Fibroblast of lung (primary cell): ENCODE results near the gene BBLN. TPM values are rescaled to one million over a fixed set of nuclear protein-coding genes. Genes with fewer than 3 reads are reported as not detected.

ENCODE experiments used
- DNase-seq, 2 donors: peaks; one replicate each; pipeline versions ENCODE4 v3.0.0 to v3.0.0-alpha.2; 2010; ENCODE audit warnings: low read depth in 2 of 2
- H2AFZ ChIP-seq: 2 replicates; pipeline ENCODE4 v1.5.1; 2012; ENCODE audit warnings: low read length, control low read depth, inconsistent platforms
- H3K27ac ChIP-seq: 2 replicates; pipeline ENCODE4 v1.5.1; 2011; ENCODE audit warnings: low read length, control low read depth; ENCODE audit not compliant: insufficient read depth
- H3K27me3 ChIP-seq: 2 replicates; pipeline ENCODE4 v1.5.1; 2011; ENCODE audit warnings: mild to moderate bottlenecking, low read length; ENCODE audit not compliant: control insufficient read depth, insufficient read depth
- H3K36me3 ChIP-seq: 2 replicates; pipeline ENCODE4 v1.5.1; 2011; ENCODE audit warnings: low read length; ENCODE audit not compliant: control insufficient read depth, insufficient read depth
- H3K4me1 ChIP-seq: 2 replicates; pipeline ENCODE4 v1.5.1; 2011; ENCODE audit warnings: low read length; ENCODE audit not compliant: control insufficient read depth, insufficient read depth; ENCODE audit errors: extremely low read depth
- H3K4me2 ChIP-seq: 2 replicates; pipeline ENCODE4 v1.5.1; 2011; ENCODE audit warnings: low read length, control low read depth; ENCODE audit not compliant: insufficient read depth; ENCODE audit errors: extremely low read depth
- H3K4me3 ChIP-seq, 4 experiments: fragments of 200-600 bp in 1 of 4; sonication (generic) in 1 of 4; replicated peaks in 1 of 4; 2 replicates each; pipeline ENCODE4 v1.5.1; 2011 to 2016; ENCODE audit warnings: low read length in 4 of 4, low read depth in 3 of 4, mild to moderate bottlenecking in 3 of 4, control low read depth in 2 of 4, inconsistent platforms in 1 of 4, mixed read lengths in 1 of 4; ENCODE audit not compliant: insufficient read depth in 1 of 4; ENCODE audit errors: control extremely low read depth in 1 of 4
- H3K79me2 ChIP-seq: 2 replicates; pipeline ENCODE4 v1.5.1; 2012; ENCODE audit warnings: mild to moderate bottlenecking, low read length, inconsistent platforms; ENCODE audit not compliant: control insufficient read depth, insufficient read depth
- H3K9ac ChIP-seq: 2 replicates; pipeline ENCODE4 v1.5.1; 2011; ENCODE audit warnings: mild to moderate bottlenecking, low read length, control low read depth; ENCODE audit not compliant: insufficient read depth
- H3K9me3 ChIP-seq: 2 replicates; pipeline ENCODE4 v1.5.1; 2012; ENCODE audit warnings: low read depth, low read length; ENCODE audit not compliant: control insufficient read depth, insufficient read depth
- H4K20me1 ChIP-seq: 2 replicates; pipeline ENCODE4 v1.5.1; 2011; ENCODE audit warnings: low read length; ENCODE audit not compliant: control insufficient read depth, insufficient read depth; ENCODE audit errors: extremely low read depth
- EZH2 ChIP-seq: IDR thresholded peaks from 2 replicates; pipeline ENCODE4 v1.5.1; 2012; ENCODE audit warnings: low read length, control low read depth, mild to moderate bottlenecking; ENCODE audit errors: missing control alignments
- polyA plus RNA-seq, 2 donors: library from polyadenylated mRNA; depleted of rRNA in 1 of 2; stranded (reverse) in 1 of 2; unstranded in 1 of 2; fragments of >200 nt; gene quantifications; 2 replicates each; pipeline ENCODE4 v1.2.1, GENCODE V29; 2011 to 2012; ENCODE audit warnings: missing spikeins in 1 of 2
- total RNA-seq: library from RNA; depleted of rRNA; stranded (reverse); fragments of >200 nt; gene quantifications from 2 replicates; pipeline ENCODE4 v1.2.1, GENCODE V29; 2014
- TF ChIP-seq, protein P1 (sequence below), 2 donors: IDR thresholded peaks in 1 of 2; conservative IDR thresholded peaks in 1 of 2; 1 replicate in 1 of 2; 2 replicates in 1 of 2; pipeline ENCODE4 v1.5.1; 2011 to 2012; ENCODE audit warnings: low read length in 2 of 2, control low read depth in 1 of 2, inconsistent platforms in 1 of 2, low read depth in 1 of 2, mild to moderate bottlenecking in 1 of 2

The BBLN gene
- total and polyA plus RNA-seq, 2 donors (not counting 1 experiment from before 2014, with no cell fraction given) = 23.8 to 29.4 TPM

DNA sequence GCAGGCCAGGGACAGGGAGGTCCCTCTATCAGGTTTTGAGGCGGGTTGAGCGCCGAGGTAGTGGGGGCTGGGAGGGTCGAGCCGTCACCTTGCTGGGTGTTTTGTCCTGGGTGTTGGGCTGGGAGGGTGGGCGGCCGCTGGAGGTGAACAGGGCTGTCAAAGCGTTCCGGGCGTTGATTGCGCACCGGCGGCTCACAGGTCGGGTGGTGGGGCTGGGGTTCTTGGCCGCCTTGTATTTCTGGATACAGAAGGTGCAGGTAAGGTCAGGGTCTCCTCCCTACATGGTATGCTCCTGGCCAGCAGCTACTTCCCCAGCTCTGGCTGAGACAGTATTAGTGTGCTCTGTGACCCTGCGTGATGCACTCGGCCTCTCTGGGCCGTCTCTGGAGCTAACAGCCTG lies 6.1 kb downstream of the BBLN start:
- no peak for DNase-seq
- no peaks in the 10 kb centered on the region for H3K9me3 ChIP-seq
- H3K9ac ChIP-seq = no peak overlapping the region
- H3K4me1 ChIP-seq = no peaks in the 10 kb centered on the region
- H2AFZ ChIP-seq = no peak overlapping the region
- peaks cover 26% of the 10 kb centered on the region for H3K36me3 ChIP-seq
- no peak overlapping the region for H3K4me2 ChIP-seq
- no peaks in the 10 kb centered on the region for H3K27me3 ChIP-seq
- H3K27ac ChIP-seq = no peak overlapping the region
- TF ChIP-seq, protein P1, sequence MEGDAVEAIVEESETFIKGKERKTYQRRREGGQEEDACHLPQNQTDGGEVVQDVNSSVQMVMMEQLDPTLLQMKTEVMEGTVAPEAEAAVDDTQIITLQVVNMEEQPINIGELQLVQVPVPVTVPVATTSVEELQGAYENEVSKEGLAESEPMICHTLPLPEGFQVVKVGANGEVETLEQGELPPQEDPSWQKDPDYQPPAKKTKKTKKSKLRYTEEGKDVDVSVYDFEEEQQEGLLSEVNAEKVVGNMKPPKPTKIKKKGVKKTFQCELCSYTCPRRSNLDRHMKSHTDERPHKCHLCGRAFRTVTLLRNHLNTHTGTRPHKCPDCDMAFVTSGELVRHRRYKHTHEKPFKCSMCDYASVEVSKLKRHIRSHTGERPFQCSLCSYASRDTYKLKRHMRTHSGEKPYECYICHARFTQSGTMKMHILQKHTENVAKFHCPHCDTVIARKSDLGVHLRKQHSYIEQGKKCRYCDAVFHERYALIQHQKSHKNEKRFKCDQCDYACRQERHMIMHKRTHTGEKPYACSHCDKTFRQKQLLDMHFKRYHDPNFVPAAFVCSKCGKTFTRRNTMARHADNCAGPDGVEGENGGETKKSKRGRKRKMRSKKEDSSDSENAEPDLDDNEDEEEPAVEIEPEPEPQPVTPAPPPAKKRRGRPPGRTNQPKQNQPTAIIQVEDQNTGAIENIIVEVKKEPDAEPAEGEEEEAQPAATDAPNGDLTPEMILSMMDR (conservative IDR thresholded peaks at IDR 0.05 in 1 of 2, IDR thresholded peaks at IDR 0.05 in 1 of 2; ENCODE audit: low read depth in 1 of 2, low read length in 2 of 2) = no peak
- TF ChIP-seq EZH2 = no peak
- no peak overlapping the region for H3K4me3 ChIP-seq
- no peaks in the 10 kb centered on the region for H3K79me2 ChIP-seq
- no peaks in the 10 kb centered on the region for H4K20me1 ChIP-seq

DNA sequence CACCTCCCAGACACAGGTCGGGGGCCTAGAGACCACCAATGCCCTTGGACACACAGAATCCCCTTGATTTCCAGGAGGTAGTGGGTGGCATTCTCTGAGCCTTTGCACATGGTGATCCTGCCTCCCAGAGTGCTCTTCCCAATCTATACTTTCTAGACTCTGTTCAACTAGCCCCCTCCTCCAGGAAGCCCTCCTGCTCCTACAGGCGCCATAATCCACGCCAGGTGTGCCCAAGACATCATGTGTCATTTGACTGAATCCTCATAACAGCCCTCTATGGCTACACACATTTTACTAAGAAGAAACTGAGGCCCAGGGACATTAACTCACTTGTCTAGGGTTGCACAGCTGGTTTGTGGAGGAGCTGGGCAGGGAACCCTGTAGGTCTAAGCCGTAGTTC lies 7.1 kb downstream of the BBLN start:
- Histone ChIP-seq H3K4me3 (no peak overlapping the region), H3K9ac (no peak overlapping the region), H2AFZ (no peak overlapping the region), H3K27ac (no peak overlapping the region), H3K4me2 (no peak overlapping the region), H3K27me3 (no peaks in the 10 kb centered on the region), H4K20me1 (no peaks in the 10 kb centered on the region), H3K4me1 (no peaks in the 10 kb centered on the region), H3K9me3 (no peaks in the 10 kb centered on the region), H3K36me3 (peaks cover 26% of the 10 kb centered on the region), H3K79me2 (no peaks in the 10 kb centered on the region)
- DNase-seq = no peak
- TF ChIP-seq EZH2 = no peak
- TF ChIP-seq, protein P1 (conservative IDR thresholded peaks at IDR 0.05 in 1 of 2, IDR thresholded peaks at IDR 0.05 in 1 of 2; ENCODE audit: low read depth in 1 of 2, low read length in 2 of 2) = no peak

DNA sequence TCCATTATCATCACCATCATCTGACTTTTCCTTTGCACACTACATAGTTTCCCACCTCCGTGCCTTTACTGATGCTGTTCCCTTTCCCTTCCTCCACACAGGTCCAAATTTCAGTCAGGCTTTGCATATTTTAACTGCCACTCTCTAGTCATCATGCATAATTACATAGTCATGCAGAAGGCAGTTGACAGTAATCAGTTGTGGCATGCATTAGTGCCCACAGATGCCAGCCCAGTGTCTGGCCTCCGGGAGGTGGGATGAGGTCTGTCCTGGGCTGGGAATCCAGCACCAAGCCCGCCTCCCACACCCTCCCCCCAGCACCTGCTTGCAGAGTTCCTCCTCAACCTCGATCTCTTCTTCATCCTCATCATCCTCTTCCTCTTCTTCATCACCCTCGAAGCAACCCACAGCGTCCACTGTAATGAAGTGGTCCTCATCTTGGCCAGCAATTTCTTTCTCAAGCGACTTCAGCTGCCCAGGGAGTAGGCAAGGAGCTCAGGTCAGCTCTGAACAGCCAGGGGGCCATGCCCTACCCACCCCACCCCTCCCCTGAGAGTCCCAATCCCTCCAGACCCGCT lies 8.8 kb downstream of the BBLN start:
- no peak for DNase-seq
- no peaks in the 10 kb centered on the region for H3K27me3 ChIP-seq
- H3K36me3 ChIP-seq = peaks cover 25% of the 10 kb centered on the region
- no peaks in the 10 kb centered on the region for H3K79me2 ChIP-seq
- H3K27ac ChIP-seq = no peak overlapping the region
- no peak overlapping the region for H2AFZ ChIP-seq
- H3K4me2 ChIP-seq = no peak overlapping the region
- no peak overlapping the region for H3K4me3 ChIP-seq
- TF ChIP-seq, protein P1 (conservative IDR thresholded peaks at IDR 0.05 in 1 of 2, IDR thresholded peaks at IDR 0.05 in 1 of 2; ENCODE audit: low read depth in 1 of 2, low read length in 2 of 2) = no peak
- TF ChIP-seq EZH2 = no peak
- H3K9me3 ChIP-seq = no peaks in the 10 kb centered on the region
- no peaks in the 10 kb centered on the region for H3K4me1 ChIP-seq
- H4K20me1 ChIP-seq = no peaks in the 10 kb centered on the region
- H3K9ac ChIP-seq = no peak overlapping the region
